Stomach smooth muscle (tissue), 2 donors: ENCODE measurements around the gene INTS13.

Experiments used
- H3K27ac ChIP-seq: one replicate; pipeline ENCODE4 v1.7.0; 2013; ENCODE audit warnings: mild to moderate bottlenecking, low read length, inconsistent platforms
- H3K27me3 ChIP-seq, 2 donors: one replicate each; pipeline ENCODE4 v1.7.0; 2013; ENCODE audit warnings: low read length in 2 of 2; ENCODE audit not compliant: insufficient read depth in 2 of 2, control insufficient read depth in 1 of 2
- H3K36me3 ChIP-seq, 2 donors: one replicate each; pipeline ENCODE4 v1.7.0; 2013; ENCODE audit warnings: low read length in 2 of 2; ENCODE audit not compliant: control insufficient read depth in 2 of 2, insufficient read depth in 2 of 2
- H3K4me1 ChIP-seq: one replicate; pipeline ENCODE4 v1.7.0; 2013; ENCODE audit warnings: low read length; ENCODE audit not compliant: control insufficient read depth, insufficient read depth
- H3K4me3 ChIP-seq, 2 donors: one replicate each; pipeline ENCODE4 v1.7.0; 2013; ENCODE audit warnings: low read length in 2 of 2
- H3K9ac ChIP-seq, 2 donors: one replicate each; pipeline ENCODE4 v1.7.0; 2013; ENCODE audit warnings: low read length in 2 of 2, mild to moderate bottlenecking in 1 of 2
- H3K9me3 ChIP-seq, 2 donors: one replicate each; pipeline ENCODE4 v1.7.0; 2013; ENCODE audit warnings: low read length in 2 of 2; ENCODE audit not compliant: control insufficient read depth in 2 of 2
- donor health status: healthy.
- donor health status: Pancreatic carcinoma.

The INTS13 gene

DNA sequence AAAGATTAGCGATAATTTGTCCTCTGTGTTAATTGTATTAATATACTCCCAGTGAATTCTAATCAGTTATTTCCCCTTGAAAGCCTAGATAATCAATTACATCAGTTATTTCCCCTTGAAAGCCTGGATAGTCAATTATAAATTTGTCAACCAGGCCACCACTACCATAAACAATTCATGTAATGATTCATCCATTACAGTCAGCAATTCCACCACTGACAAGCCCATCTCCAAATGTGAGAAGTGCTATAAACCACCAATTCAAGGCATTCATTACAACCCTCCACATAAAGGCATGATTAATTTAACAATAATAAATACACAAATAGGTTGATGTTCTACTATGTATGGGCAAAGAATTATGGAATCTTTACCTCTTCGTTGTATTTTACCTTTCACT lies 40.9 kb downstream of the INTS13 start:
- Histone ChIP-seq H3K4me1 (no peaks in the 10 kb centered on the region), H3K36me3 (no peaks in the 10 kb centered on the region), H3K4me3 (no peak overlapping the region), H3K9me3 (no peaks in the 10 kb centered on the region), H3K27ac (no peak overlapping the region), H3K9ac (no peak overlapping the region), H3K27me3 (no peaks in the 10 kb centered on the region)

DNA sequence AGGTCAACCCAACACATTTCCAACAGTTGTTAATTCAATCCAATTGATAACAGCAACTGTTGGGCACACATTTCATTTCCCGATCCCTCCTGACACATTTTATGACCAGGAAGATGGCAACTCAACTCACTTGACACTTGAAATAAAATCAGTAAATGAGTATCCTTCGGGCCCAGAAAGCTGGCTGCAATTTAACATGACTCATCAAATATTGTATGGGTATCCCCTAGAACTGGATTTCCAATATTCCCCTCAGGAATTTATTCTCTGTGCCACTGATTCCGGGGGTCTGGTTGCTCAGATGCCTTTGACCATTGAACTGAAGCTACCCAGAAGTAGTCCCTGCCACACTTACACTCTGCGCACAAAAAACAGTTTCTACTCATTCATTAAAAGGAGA lies 42.1 kb downstream of the INTS13 start:
- Histone ChIP-seq H3K27ac (no peak overlapping the region), H3K36me3 (no peaks in the 10 kb centered on the region), H3K9ac (no peak overlapping the region), H3K4me3 (no peak overlapping the region), H3K4me1 (no peaks in the 10 kb centered on the region), H3K27me3 (no peaks in the 10 kb centered on the region), H3K9me3 (no peaks in the 10 kb centered on the region)

DNA sequence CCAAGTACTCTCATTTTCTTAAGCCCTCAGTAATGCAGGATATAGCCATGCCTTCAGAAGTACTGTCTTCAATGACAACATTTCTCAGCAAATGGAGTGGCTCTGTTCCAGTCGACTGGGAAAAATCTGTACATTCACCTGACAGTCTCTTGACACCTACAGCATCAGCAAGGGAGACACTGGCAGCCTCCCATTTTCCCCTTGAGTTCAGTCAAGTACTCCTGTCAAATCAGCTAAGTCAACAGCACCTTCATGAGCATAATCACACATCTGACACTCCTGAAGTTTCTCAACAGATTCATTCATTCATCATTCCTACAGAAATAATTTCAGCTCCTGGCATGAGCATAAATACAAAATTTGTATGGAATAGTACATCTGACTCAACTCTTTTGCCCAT lies 46.1 kb downstream of the INTS13 start:
- H3K4me1 ChIP-seq = no peaks in the 10 kb centered on the region
- H3K4me3 ChIP-seq = no peak overlapping the region
- no peaks in the 10 kb centered on the region for H3K36me3 ChIP-seq
- H3K27ac ChIP-seq = no peak overlapping the region
- no peaks in the 10 kb centered on the region for H3K9me3 ChIP-seq
- H3K27me3 ChIP-seq = no peaks in the 10 kb centered on the region
- no peak overlapping the region for H3K9ac ChIP-seq

DNA sequence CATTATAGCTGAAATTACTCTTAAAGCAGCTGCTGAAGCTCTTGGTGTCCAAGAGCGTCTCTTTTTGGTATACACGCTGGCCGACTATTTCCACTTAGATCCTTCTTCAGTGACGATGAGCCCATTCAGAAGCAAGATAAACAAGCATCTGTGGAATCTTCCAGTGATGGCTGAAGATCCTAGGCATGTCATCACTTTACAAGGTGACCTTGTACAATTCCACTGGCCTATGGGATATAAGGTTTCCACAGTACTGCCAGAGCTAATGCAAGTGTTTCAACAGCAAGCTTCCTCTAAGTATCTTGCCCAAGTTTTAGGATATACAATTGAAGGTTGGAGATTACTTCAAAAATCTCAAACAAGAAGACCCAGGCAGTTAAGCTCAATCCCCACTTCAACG lies 47.0 kb downstream of the INTS13 start:
- Histone ChIP-seq H3K27me3 (no peaks in the 10 kb centered on the region), H3K4me3 (no peak overlapping the region), H3K9me3 (no peaks in the 10 kb centered on the region), H3K4me1 (no peaks in the 10 kb centered on the region), H3K27ac (no peak overlapping the region), H3K36me3 (no peaks in the 10 kb centered on the region), H3K9ac (no peak overlapping the region)

DNA sequence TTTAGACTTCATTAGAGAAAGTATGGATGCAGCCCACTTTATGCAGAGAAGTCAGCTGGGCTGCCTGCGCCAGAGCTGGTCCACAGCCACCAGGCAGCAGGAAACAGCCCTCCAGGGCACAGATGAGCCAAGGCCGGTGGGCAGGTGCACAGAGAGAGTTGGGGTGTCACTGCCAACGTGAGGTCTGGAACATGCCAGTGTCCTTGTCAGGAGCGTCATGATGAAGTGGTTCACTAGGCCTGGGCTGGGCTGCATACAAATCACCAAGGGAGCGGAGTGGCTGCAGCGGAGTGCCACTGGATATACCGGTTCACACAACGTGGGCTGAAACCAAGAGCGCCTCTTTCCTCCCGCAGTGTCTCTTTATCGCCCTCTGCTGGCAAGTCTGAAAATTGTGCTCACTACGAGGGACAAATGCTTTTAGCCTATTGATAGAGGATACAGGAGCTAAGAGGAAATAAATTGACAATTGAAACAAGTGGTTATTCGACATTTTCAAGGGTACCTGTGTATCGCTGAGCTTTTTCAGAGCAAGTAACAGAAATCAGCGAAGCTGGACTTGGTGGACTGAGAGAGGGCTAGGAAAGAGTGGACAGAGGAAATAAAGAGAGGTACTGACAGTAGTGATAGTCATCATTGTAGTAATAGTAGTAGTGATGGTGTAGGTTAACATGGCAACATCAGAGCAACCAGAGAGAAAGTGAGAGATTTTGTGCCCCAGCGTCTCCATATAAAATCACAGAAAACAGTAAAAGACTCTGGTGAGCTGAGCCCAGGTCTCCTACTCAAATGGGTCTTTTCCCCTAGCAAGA lies 52.8 kb downstream of the INTS13 start:
- no peak overlapping the region for H3K27ac ChIP-seq

DNA sequence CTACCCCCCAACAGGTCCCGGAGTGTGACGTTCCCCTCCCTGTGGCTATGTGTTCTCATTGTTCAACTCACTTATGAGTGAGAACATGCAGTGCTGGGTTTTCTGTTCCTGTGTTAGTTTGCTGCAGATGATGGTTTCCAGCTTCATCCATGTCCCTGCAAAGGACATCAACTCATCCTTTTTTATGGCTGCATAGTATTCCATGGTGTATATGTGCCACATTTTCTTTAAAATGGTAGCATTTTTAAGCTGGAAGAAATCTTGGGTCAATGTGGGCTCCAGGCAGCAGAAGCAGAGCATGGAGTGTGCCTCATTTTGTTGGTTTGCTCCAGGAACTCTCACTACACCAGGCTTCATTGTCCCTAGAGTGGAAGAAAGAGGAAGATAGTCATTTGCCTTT lies 57.2 kb downstream of the INTS13 start:
- no peaks in the 10 kb centered on the region for H3K27me3 ChIP-seq
- H3K27ac ChIP-seq = no peak overlapping the region
- H3K4me1 ChIP-seq = peaks cover 17% of the 10 kb centered on the region
- no peak overlapping the region for H3K4me3 ChIP-seq
- no peaks in the 10 kb centered on the region for H3K36me3 ChIP-seq
- H3K9ac ChIP-seq = no peak overlapping the region
- no peaks in the 10 kb centered on the region for H3K9me3 ChIP-seq

More for the DNA sequence above, 52.8 kb downstream of the INTS13 start:
- H3K9me3 ChIP-seq = no peaks in the 10 kb centered on the region
- H3K4me1 ChIP-seq = no peaks in the 10 kb centered on the region
- H3K36me3 ChIP-seq = no peaks in the 10 kb centered on the region
- no peaks in the 10 kb centered on the region for H3K27me3 ChIP-seq
- peak overlapping the region; percentile 54 for H3K4me3 ChIP-seq
- H3K9ac ChIP-seq = no peak overlapping the region

DNA sequence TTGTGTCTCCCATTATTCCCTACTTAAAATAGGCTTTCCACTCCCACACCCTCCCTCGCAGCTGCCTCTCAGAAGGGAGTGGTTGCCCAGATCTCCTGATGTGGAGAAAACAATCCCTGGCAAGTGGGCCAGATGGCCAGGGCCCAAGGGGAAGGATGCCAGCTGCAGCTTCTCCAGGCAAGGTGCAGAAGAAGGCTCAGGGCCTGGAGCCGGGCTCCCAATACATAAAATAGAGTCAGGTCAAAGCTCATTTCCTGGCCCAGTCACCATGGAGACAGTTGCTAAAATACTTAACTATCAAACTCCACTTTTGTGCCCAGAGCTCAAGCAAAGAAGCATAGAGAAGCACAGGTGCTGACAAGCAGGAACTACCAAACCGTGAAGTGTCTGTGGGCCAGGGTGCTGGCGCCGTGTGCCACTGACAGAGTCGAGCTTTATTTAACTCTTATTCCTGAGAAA lies 59.1 kb downstream of the INTS13 start:
- Histone ChIP-seq H3K9ac (no peak overlapping the region), H3K27ac (no peak overlapping the region), H3K4me3 (no peak overlapping the region), H3K36me3 (no peaks in the 10 kb centered on the region), H3K9me3 (no peaks in the 10 kb centered on the region), H3K27me3 (no peaks in the 10 kb centered on the region), H3K4me1 (peaks cover 17% of the 10 kb centered on the region)

DNA sequence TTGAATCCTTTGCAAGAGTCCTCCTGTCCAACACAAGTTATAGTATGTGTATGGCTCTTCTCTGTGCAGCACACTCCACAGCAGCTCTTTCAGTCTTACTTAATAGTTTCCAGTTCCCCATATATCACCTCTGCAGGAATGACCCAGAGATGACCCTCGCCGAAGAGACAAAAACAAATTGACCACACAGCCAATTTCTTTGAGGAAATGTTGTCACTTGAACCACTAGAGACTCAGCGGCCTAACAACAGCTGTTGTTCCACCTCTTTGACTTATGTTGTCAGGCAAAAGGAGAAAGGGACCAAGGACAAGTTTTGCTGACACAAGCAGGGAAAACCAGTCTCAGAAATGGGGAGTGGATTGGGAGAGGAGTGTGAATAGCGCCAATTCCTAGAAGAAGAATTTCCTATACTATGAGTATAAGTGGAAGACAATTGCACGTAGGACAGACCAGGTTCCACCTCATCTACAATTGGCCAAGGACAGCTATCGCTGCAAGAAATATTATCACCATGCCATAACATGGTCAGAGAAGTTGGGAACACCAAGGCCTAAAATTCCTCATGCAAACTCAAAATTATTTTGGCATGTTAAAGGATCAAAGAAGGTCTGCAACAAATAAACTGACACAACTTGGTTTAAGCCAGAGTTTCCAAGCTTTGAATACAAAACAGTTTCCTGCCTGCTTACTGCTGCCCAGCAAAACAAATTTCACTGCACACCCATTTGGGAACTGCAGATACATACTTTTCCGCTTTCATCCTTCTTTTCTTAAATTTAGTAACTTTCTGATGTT lies 63.1 kb downstream of the INTS13 start:
- H3K4me3 ChIP-seq = no peak overlapping the region
- H3K4me1 ChIP-seq = peaks cover 30% of the 10 kb centered on the region

DNA sequence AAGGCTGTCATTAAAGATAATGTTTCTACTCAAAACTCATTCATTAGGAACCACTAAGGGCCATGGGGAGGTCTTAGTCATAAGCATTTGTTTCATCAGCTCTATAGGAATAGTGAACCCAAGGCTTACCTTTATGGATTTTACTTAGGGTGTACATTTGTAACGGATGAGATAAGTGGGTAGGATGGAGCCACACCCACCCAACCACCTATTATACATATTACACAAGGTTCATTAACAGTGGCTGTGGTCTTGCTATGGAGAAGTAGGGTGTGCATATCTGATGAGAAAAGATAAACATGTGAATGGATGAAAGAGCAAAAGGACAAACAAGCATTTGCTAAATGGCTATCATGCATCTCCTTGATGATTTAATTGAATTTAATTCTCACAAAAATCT lies 65.2 kb downstream of the INTS13 start:
- Histone ChIP-seq H3K36me3 (no peaks in the 10 kb centered on the region), H3K4me1 (peaks cover 16% of the 10 kb centered on the region), H3K9ac (no peak overlapping the region), H3K4me3 (no peak overlapping the region), H3K27me3 (no peaks in the 10 kb centered on the region), H3K27ac (no peak overlapping the region), H3K9me3 (no peaks in the 10 kb centered on the region)

More for the DNA sequence above, 63.1 kb downstream of the INTS13 start:
- Histone ChIP-seq H3K9me3 (no peaks in the 10 kb centered on the region), H3K36me3 (no peaks in the 10 kb centered on the region), H3K9ac (no peak overlapping the region), H3K27me3 (no peaks in the 10 kb centered on the region), H3K27ac (no peak overlapping the region)

DNA sequence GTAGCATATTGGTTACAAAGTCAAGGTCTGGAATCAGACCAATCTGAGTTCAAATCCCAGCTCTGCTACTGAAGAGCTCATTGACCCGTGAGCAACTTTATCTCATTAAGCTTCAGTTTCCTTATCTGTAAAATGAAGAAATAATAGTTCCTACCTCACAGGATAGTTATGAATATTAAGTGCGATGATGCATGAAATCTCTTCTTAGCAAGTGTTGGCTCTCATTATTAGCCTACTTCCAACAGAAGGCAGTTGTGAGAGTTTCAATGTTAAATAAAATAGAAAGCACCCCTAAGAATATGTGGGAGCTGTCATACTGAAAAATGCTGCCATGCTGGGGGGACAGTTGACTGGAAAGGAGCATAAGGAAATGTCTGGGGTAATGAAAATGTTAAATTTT lies 65.8 kb downstream of the INTS13 start:
- H3K27me3 ChIP-seq = no peaks in the 10 kb centered on the region
- peaks cover 13% of the 10 kb centered on the region for H3K4me1 ChIP-seq
- H3K9ac ChIP-seq = no peak overlapping the region
- no peak overlapping the region for H3K27ac ChIP-seq
- no peak overlapping the region for H3K4me3 ChIP-seq
- no peaks in the 10 kb centered on the region for H3K36me3 ChIP-seq
- no peaks in the 10 kb centered on the region for H3K9me3 ChIP-seq
